GM12801 (cell line): ENCODE measurements around the gene CHCHD1.

Experiments used
- TF ChIP-seq, protein P1 (sequence below): IDR thresholded peaks from one replicate; pipeline ENCODE4 v1.5.1; 2011; ENCODE audit warnings: control low read depth; ENCODE audit not compliant: insufficient read length; ENCODE audit errors: extremely low read depth

CHCHD1 gene

DNA sequence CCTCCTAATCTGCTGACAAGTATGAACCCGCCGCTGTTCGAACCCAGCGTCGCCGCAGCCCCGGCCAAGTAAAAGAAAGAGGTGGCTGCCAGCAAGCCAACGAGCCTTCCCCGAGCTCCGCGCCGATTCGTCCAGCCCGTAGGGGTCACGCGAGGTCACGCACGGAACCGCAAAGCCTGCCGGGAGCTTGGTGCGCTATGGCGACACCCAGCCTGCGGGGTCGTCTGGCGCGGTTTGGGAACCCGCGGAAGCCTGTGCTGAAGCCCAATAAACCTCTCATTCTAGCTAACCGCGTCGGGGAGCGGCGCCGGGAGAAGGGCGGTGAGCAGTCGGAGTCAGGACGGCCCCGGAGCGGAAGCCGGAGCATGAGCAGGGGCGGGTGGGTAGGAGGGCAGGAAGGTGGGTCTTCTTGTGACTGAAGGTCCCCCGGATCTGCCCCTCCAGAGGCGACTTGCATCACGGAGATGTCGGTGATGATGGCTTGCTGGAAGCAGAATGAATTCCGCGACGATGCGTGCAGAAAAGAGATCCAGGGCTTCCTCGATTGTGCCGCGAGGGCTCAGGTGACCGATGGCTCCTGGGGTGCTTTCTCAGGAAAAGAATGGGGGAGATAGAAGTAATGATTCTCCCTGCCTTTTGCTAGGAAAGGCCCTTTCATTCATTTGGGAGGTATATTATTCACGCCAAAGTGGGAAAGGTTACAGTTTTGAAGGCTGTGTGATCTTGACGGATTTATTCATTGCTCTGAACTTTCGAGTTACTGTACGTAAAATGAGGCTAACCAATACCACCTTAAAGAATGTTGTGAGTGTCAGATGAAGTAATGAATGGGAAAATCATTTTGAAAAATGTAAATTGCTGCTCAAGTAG, at the start of gene CHCHD1:
CHCHD1 (plus strand) TSS at position 170 of the 870 bp plus-strand sequence; CDS start at position 198, 28 bp downstream.
- TF ChIP-seq, protein P1, sequence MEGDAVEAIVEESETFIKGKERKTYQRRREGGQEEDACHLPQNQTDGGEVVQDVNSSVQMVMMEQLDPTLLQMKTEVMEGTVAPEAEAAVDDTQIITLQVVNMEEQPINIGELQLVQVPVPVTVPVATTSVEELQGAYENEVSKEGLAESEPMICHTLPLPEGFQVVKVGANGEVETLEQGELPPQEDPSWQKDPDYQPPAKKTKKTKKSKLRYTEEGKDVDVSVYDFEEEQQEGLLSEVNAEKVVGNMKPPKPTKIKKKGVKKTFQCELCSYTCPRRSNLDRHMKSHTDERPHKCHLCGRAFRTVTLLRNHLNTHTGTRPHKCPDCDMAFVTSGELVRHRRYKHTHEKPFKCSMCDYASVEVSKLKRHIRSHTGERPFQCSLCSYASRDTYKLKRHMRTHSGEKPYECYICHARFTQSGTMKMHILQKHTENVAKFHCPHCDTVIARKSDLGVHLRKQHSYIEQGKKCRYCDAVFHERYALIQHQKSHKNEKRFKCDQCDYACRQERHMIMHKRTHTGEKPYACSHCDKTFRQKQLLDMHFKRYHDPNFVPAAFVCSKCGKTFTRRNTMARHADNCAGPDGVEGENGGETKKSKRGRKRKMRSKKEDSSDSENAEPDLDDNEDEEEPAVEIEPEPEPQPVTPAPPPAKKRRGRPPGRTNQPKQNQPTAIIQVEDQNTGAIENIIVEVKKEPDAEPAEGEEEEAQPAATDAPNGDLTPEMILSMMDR: no peak

DNA sequence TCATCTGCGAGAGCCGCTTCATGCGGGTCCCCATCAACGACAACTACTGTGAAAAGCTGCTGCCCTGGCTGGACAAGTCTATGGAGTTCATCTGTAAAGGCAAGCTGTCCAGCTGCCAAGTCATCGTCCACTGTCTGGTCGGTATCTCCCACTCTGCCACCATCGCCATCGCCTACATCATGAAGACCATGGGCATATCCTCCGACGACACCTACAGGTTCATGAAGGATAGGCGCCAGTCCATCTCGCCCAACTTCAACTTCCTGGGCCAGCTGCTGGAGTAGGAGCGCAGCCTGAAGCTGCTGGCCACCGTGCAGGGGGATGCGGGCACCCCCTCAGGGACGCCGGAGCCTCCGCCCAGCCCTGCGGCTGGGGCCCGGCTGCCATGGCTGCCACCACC, 49.4 kb upstream of the CHCHD1 start:
- TF ChIP-seq, protein P1: no peak

DNA sequence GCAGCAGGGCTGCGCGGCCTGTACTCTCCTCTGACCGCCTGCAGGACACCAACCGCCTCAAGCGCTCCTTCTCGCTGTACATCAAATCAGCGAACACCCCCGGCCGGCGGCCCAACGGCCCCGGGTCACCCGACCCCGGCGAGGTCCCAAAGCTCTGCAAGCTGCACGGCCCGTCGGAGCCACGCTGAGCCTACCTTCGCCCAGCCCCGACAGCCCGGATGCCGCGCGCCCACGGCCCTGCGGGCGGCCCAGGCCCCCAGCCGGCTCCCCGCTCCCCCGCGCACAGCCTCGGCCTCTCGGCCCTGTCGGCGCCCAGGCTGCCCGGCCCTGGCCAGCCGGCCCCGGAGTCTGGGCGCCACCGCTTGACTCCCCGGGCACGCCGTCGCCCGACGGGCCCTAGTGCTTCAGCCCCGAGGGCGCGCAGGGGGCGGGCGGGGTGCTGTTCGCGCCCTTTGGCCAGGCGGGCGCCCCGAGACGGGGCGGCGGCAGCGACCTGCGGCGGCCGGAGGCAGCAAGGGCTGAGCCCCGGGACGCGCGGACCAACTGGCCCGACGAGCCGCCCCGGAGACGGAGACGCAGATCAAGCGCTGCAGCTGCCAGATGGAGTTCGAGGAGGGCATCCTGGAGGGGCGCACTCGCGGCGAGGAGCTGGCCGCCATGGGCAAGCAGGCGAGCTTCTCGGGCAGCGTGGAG, 48.8 kb upstream of the CHCHD1 start:
- TF ChIP-seq, protein P1: no peak

DNA sequence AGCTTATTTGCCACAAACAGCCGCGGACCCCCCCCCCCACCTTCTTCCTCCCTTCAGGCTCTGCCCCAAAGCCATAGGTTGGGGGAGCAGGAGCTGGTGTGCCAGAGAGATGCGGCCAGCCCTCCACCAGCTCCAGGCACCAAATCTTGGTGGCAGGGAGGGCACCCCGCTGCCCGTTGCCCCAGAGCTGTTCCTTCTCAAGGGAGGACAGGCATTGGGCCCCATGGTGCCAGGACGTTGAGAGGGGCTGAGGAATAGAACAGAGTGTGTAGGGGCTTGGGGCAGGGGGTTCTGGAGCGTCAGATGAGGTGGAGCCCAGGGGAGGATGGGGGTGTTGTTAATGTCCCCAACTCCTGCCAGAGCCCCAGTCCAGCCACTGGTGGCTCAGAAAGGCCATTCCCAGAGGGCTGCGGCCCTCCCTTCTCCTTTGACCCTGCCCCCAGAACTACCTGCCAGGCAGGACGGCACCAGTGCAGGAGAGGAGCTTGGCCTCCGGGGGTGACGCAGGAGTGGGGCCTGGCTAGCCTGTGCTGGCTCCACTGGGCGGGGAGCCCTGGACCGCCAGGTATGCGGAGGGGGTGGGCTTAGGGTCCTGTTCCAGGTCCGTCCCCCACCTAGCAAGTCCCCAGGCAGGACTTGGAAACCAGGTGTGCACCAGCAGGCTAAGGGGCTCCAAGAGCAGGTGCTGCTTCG, 47.7 kb upstream of the CHCHD1 start:
- TF ChIP-seq, protein P1: no peak

DNA sequence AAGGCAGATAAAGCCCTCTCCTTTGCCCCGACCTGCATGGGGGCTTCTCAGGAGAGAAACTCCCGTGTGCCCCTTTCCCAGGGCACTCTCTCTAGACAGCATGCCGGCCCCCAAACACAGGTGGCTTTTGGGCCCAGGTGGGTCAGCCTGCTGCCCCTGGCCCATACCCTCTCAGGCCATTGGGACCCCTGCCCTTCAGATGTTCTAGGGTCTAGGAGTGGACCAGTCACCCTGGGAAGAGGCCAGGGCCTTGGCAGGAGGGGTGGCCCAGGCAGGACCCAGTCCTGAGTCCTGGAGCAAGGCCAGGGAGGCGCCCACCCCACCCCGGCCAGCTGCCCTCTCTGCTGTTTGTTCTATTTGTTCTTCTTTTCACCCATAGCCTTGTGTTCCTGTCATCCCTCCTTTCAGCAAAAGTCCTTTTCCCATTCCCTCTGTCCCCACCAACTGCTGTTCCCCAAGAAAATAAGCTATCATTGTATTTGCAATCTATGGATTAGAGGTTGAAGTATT, 47.0 kb upstream of the CHCHD1 start:
- TF ChIP-seq, protein P1: no peak

DNA sequence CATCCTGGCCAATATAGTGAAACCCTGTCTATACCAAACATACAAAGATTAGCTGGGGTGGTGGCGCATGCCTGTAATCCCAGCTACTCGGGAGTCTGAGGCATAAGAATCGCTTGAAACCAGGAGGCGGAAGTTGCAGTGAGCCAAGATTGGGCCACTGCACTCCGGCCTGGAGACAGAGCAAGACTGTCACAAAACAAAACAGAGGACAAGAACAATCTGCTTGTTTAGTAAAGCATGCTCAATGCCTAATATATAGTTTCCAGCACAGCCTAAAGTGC, 39.5 kb upstream of the CHCHD1 start:
- TF ChIP-seq, protein P1: no peak

DNA sequence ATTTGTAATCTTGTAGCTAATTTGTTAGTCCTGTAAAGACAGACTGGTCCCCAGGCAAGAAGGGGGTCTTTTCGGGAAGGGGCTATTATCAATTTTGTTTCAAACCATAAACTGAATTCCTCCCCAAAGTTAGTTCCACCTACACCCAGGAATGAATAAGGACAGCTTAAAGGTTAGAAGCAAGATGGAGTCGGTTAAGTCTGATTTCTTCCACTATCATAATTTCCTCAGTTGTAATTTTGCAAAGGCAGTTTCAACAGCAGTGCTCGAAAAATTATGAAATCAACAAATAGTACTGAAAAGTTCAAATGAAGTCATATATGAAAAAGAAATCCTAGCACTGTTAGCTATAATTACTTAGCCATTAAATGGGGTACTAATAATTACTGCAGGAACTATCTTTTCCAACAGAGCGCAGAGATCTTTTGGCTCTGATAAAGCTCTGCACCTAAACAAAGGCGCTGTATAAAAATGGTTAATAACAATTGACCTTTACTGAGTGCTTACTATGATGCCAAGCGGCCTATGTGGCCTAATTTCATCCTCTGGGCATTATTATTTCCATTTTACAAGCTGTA, 38.4 kb upstream of the CHCHD1 start:
- TF ChIP-seq, protein P1: no peak
